Fibroblast of upper back skin (primary cell): Measurements from ENCODE around the gene SFTPB.
"Not testable (repeated sequence)": the region's sequence is repeated elsewhere in the genome, so short reads cannot be mapped to it uniquely, and the experiment has no call there.

Source experiments
- DNase-seq: peaks from one replicate; pipeline ENCODE4 v3.0.0-alpha.2; 2013

SFTPB gene

DNA sequence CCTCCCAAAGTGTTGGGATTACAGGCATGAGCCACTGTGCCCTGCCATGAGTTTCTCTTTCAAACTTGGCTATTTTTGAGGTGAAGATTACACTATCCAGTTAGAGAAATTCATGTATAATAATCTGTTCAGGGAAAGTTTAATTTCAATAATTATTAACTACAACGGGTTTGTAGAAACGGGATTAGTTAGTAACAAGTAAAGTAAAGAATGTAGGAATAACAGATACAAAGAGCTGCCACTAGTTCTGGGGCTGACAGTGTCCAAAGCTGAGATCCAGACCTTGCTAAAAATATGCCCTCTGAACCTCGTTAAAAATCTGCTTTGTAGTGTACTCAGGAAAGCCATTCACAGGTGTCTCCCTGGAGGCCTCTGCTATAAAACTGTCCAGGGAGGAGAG lies 16.9 kb downstream of the SFTPB start:
- no peak for DNase-seq

DNA sequence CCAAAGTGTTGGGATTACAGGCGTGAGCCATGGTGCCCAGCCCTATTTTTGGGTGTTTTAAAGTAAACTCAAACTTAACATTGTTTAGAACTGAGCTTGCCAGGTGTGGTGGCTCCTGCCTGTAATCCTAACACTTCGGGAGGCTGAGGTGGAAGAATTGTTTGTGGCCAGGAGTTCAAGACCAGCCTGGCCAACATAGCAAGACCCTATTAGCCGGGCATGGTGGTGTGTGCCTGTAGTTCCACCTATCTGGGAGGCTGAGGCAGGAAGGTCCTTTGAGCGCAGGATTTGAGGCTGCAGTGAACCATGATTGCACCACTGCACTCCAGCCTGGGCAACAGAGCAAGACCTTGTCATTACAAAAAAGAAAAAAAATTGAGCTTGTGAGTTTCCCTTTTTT lies 17.5 kb downstream of the SFTPB start:
- no peak for DNase-seq

- DNase-seq = peak; percentile 30
Observed at GRCh38 chr2:85649201-85650190, 18.5 kb downstream of the SFTPB start.

- peak; percentile 52 for DNase-seq
Observed at GRCh38 chr2:85648619-85649018, 19.4 kb downstream of the SFTPB start.

- no peak for DNase-seq
Observed at GRCh38 chr2:85647823-85648526, 20.0 kb downstream of the SFTPB start.

- no peak for DNase-seq
Observed at GRCh38 chr2:85646166-85646565, 21.8 kb downstream of the SFTPB start.

GRCh38 chr2:85644909-85645308 lies 23.1 kb downstream of the SFTPB start:
- no peak for DNase-seq

DNA sequence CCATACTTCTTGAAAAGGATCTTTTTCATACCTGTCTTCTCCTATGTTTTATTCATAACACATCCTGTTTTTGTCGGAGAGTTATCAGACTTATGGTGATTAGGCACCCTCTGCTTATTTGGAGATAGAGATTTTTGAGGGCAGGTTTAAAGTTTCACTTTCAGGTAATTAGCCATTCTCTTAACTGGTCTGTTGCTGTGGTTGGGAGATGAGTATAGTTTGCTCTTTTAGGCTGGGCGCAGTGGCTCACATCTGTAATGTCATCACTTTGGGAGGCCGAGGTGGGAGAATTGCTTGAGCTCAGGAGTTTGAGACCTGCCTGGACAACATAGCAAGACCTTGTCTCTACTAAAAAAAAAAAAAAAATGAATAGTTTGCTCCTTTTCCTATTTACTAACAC lies 25.3 kb downstream of the SFTPB start:
- no peak for DNase-seq

- no peak for DNase-seq
Observed at GRCh38 chr2:85635636-85636035, 32.4 kb downstream of the SFTPB start.

DNA sequence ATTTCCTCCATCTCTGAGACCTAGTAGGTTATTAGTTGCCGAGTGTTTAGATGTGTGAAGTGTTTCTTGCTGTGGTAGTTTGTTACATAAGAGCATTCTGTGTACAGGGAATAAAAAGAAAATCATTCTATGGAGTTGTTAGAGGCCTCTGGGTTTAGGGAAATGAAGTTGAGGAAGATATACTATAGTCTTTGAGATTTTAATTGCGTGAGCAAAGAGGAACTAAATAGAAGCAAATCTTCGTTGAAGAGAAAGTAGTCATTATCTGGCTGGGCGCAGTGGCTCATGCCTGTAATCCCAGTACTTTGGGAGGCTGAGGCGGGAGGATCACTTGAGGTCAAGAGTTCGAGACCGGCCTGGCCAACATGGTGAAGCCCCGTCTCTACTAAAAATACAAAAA lies 33.0 kb downstream of the SFTPB start:
- DNase-seq = no peak

GRCh38 chr2:85631316-85631715 lies 36.7 kb downstream of the SFTPB start:
- no peak for DNase-seq

GRCh38 chr2:85628658-85629057 lies 39.3 kb downstream of the SFTPB start:
- no peak for DNase-seq

DNA sequence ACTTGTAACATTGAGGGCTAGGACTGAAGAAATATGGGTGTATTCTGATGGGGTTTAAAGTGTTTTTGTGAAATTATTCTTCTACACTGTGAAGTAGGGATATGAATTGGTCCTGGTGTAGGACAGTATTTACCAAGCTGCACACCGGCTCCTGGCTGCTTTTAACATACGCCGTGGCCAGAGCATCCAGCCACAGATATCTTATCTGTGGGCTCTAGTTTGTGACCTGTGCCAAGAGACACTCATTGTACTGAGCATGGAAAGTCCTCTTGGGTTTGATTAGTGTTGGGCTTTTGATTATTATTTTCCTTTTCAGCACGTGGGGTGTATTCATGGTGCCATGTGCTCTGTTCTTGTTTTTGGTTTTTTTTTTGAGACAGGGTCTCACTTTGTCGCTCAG lies 44.0 kb downstream of the SFTPB start:
- DNase-seq = no peak

GRCh38 chr2:85621338-85621737 lies 46.7 kb downstream of the SFTPB start:
- DNase-seq = no peak

DNA sequence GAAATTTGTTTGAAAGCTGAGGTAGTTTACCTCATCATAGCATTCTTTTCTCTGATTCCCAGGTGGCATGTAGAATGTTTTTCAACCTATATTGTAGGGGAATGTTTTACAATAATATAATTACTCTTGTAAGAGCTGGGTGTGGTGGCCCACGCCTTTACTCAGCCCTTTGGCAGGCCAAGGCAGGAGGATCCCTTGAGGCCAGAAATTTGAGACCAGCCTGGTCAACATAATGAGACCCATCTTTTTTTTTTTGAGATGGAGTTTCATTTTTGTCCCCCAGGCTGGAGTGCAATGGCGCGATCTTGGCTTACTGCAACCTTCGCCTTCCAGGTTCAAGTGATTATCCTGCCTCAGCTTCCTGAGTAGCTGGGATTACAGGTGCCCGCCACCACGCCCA lies 48.4 kb downstream of the SFTPB start:
- DNase-seq = no peak

GRCh38 chr2:85617723-85618122 lies 50.3 kb downstream of the SFTPB start:
- DNase-seq = not testable (repeated sequence)

DNA sequence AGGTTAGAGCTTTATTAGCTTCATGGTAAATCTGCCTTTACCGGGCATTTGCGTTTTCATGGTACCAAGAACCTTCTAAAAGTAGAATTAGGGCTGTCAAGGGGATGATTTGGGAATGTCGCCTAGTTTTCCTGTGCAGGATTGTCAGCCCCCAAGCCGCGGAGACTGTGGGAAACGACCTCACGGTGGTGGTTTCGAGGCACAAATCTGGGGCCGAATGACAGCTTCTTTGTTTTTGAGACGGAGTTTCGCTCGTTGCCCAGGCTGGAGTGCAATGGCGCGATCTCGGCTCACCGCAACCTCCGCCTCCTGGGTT lies 52.6 kb downstream of the SFTPB start:
- no peak for DNase-seq

DNA sequence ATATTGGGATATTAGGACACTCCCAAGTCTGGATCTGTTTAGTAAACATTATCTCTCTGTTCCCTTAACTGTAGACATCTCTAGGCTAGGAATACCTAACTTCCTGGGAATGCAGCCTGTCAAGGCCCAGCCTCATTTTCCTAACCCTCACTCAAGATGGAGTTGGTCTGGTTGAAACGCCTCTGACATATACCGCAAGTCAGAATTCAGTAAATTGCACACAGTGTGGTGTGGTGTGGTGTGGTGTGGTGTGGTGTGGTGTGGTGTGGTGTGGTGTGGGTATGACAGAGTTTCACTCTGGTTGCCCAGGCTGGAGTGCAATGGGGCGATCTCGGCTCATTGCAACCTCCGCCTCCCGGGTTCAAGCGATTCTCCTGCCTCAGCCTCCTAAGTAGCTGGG lies 53.2 kb downstream of the SFTPB start:
- not testable (repeated sequence) for DNase-seq

- DNase-seq = no peak
Observed at GRCh38 chr2:85613717-85614515, 54.1 kb downstream of the SFTPB start.

DNA sequence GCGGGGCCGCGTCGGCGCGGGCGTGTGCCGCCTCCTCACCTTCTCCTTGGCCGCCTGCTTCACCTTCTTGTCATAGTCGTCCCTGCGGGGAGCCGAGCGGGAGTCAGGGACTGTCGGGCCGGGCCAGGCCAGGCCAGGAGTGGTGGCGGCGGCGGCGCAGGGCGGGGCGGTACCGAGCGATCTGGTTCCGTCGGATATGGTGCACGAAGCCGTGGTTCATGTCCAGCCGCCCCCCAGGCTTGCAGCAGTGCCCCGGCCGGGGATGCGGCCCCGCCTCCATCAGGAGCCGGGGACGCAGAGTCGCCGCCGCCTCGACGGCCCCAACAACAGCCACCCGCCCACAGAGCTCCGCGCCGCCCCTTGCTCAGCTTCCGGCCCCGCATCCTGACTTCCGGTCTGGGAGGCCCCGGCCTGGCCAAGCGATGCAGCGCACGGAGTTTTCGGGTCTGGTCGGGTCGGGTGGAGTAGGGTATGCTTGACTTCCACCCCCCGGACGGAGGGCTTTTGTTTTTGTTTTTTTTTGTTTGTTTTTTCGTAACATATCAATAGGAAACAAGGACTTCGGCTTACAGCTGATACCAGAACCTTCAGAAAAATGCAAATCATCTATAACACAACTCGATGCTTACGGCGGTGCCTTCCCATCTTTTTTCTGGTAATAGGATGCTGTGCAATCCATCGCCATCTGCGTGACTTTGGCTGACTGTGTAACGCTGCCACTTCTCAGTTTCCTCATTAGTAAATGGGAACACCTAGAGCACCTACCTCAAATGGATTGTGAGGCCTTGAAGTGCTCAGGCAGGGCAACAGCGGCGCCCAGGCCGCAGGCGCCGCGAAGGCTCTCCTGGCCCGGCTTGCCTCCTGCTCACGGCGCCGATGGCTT lies 56.1 kb downstream of the SFTPB start, which contains the start of gene C2orf68:
C2orf68 (minus strand) TSS at position 362 of the 883 bp plus-strand sequence; CDS start at position 280, 82 bp downstream.
- DNase-seq = peak; percentile 86

DNA sequence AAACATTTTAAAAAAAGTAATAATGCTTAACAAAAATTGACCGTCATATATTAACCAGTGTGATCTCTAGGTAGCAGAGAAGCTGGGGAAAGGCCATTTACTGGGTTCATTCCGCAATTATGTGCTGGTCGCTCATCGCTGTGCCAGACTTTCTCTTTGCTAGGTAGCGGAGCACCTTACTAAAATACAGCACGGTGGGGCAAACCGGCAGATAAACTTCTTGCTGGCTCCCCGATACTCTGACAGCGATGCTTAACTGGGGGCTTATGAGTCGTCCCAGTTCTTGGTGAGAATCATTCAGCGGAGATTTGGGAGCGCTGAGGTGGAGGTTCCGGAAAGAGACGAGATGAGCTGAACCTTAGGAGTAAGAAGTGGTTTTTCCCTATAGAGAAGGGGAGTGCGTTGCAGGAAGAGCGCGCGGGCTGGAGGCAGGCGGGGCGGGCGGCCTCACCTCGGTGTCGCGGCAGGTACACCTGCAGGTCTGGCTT lies 56.7 kb downstream of the SFTPB start:
- DNase-seq = no peak
